GM21723 (cell line): ENCODE results near the gene FNIP1.
"Not testable (repeated sequence)": the region's sequence is repeated elsewhere in the genome, so short reads cannot be mapped to it uniquely, and the experiment has no call there.

Source experiments
- ATAC-seq: cut with Tn5 transposase; IDR thresholded peaks from one replicate; pipeline ENCODE4 v1.9.1; 2021; ENCODE audit warnings: mild to moderate bottlenecking, moderate library complexity; ENCODE audit not compliant: unreplicated experiment

The FNIP1 gene

GRCh38 chr5:131693894-131694293, 102.9 kb downstream of the FNIP1 start:
- ATAC-seq = no peak

DNA sequence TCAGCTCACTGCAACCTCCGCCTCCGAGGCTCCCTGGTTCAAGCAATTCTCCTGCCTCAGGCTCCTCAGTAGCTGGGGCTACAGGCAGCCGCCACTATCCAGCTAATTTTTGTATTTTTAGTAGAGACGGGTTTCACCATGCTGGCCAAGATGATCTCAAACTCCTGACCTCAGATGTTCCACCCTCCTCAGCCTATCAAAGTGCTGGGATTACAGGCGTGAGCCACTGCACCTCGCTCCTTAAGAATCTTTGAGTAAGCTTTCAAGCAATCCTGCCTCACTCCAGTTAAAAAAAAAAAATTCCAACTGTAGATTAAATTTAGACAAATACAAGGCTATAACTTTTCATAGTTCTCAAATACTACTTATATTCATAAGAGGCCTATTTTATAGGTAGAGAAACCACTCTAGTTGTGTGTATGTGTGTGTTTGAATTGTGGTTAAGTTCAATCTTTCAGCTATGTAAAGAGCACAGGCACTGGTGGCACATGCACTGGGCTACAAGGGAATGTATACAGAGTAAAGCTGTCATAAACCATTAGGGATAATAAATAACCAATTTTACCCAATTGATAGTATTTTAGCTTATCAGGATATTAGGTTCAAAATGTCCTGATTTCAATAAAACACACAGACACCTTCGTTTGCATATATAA, 111.2 kb downstream of the FNIP1 start:
- ATAC-seq = no peak

GRCh38 chr5:131684595-131684994, 112.2 kb downstream of the FNIP1 start:
- no peak for ATAC-seq

DNA sequence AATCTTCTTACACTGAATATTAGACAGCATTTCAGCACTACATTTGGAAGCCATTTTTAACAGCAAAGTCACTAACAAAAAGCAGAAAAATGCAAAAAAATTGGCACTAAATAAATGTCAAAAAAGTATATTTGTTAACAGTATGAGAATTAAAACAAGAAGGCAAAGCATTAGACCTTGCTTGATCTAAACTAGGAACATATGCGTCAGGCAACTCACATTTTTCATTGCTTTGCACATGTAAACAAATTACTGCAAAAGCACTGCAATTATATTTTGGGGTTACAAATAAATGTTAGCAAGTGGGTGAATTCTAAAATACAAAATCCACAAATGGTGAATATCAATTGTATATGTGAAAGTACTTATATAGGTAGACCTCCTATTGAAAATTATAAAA, 112.8 kb downstream of the FNIP1 start:
- ATAC-seq = no peak

- ATAC-seq = no peak
Measured at GRCh38 chr5:131682826-131683225, 114.0 kb downstream of the FNIP1 start.

GRCh38 chr5:131682175-131682574, 114.6 kb downstream of the FNIP1 start:
- no peak for ATAC-seq

GRCh38 chr5:131679911-131680310, 116.9 kb downstream of the FNIP1 start:
- no peak for ATAC-seq

GRCh38 chr5:131678273-131678672, 118.5 kb downstream of the FNIP1 start:
- ATAC-seq = not testable (repeated sequence)

DNA sequence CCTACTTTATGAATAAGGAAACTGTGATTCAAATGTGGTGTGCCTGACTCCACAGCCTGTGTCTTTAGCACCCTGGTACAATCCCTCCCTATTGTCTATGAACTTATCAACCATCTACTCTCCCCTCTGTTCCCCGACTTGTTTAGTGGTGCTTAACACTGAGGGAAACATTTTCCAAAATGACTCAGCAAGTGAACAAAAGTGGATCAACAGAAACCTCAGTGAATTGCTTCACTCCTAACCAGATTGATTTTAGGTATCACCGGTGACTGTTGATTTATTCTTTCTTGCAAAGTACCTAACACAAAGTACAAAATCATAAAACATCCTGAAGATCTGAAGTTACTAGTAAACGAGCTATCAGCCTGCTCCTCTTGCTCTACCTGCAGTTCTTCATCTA, 119.7 kb downstream of the FNIP1 start:
- no peak for ATAC-seq

DNA sequence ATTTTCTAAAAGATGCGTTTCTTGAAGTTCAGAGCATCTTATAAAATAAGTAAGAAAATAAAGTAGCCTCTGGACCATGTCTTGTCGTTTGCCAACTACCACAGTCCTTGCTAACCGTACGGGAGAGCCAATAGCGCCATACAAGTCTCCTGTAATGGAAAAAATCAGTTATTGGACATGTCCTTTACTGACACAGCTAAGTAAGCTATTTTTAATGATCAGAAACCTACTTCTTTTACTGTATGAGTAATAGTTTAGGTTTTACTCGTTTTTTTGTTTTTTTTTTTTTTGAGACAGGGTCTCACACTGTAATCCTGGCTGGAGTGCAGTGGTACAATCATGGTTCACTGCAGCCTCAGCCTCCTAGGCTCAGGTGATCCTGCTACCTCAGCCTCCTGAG, 124.0 kb downstream of the FNIP1 start:
- ATAC-seq = peak; percentile 45

- ATAC-seq = no peak
Measured at GRCh38 chr5:131671994-131672655, 124.7 kb downstream of the FNIP1 start.

- ATAC-seq = peak; percentile 48
Measured at GRCh38 chr5:131671409-131671808, 125.4 kb downstream of the FNIP1 start.

GRCh38 chr5:131664929-131665328, 131.9 kb downstream of the FNIP1 start:
- peak; percentile 57 for ATAC-seq

GRCh38 chr5:131661933-131662332, 134.9 kb downstream of the FNIP1 start:
- no peak for ATAC-seq

- ATAC-seq = no peak
Measured at GRCh38 chr5:131659841-131660240, 137.0 kb downstream of the FNIP1 start.

GRCh38 chr5:131659290-131659689, 137.5 kb downstream of the FNIP1 start:
- no peak for ATAC-seq

DNA sequence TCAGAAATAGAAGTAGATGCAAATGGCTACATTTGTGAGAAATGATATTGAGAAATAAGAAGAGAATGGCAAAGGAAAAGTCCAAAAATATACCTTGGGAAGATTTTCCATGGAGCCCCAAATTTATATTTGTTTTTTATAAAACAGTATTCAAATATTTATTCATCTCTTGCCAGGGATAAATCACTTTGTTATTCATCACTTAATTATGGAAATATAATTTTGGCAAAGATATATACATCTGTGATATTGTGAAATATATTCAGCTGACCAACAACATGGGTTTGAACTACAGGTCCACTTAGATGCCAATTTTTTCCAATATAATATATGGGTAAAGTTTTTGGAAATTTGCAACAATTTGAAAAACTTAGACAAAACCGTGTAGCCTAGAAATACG, 142.0 kb downstream of the FNIP1 start:
- no peak for ATAC-seq

DNA sequence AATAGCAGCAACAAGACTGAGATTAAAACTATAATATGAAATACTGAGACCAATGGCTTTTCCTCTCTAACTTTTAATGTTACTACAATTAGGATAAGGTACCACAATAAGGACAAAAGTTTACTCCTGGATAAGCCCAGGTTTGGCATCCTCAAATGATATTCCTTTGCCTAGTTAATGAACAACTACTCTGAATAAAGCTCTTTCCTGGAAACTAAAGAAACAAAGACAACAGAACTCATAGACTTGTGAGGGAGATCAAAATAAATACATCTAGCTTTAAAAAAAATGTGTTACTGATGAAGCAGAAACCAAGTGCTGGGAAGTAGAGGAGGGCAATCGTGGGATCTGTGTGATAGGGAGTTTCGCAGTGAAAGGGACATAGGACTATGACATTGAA, 142.5 kb downstream of the FNIP1 start:
- ATAC-seq = no peak

GRCh38 chr5:131649161-131649560, 147.7 kb downstream of the FNIP1 start:
- no peak for ATAC-seq

GRCh38 chr5:131647048-131647769, 149.6 kb downstream of the FNIP1 start:
- ATAC-seq = peak; percentile 68

- ATAC-seq = no peak
Measured at GRCh38 chr5:131644822-131645221, 152.0 kb downstream of the FNIP1 start.

GRCh38 chr5:131644370-131644769, 152.4 kb downstream of the FNIP1 start:
- ATAC-seq = no peak
